Measurements from ENCODE around the gene PIP4K2C. TPM values are rescaled to one million over a fixed set of nuclear protein-coding genes. Genes with fewer than 3 reads are reported as not detected.

PIP4K2C gene
- total RNA-seq, 1 experiment from 2014 or later, result 37.1 TPM

DNA sequence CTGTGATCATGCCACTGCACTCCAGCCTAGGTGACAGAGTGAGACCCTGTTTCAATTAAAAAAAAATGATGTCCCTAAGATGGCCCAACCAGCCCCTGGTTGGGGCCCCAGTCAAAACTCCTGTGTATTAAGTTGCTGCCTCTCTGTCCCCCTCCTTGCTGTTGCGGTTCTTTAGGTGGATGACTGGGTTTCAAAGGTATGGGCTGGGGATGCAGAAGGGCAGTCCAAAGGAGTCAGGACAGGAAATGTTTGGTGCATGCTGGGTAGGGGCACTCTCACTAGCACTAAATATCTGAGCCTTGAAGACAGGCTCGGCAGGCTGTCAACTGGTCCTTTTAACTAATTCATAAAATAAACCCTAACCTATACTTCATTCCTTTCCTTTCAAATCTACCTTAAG is 12.0 kb upstream of the PIP4K2C start:
- H3K9me3 Mint-ChIP-seq, result no peaks in the 10 kb centered on the region
- Histone ChIP-seq H2BK15ac (ENCODE audit: low read depth, low read length) (no peak overlapping the region), H3K4me2 (ENCODE audit: insufficient read depth, insufficient read length, low read length) (no peak overlapping the region), H3K9ac (ENCODE audit: extremely low read depth, insufficient read length, low read length) (no peak overlapping the region), H3T11ph (ENCODE audit: low read length) (no peak overlapping the region), H4K8ac (replicated peaks; ENCODE audit: insufficient read length, low read depth, low read length) (no peak overlapping the region), H2AK5ac (ENCODE audit: insufficient read length, low read length) (no peak overlapping the region), H3K79me1 (ENCODE audit: insufficient read depth, low read depth, low read length, poor library complexity, severe bottlenecking) (no peaks in the 10 kb centered on the region), H3K4me1 (ENCODE audit: insufficient read depth, low read length) (no peaks in the 10 kb centered on the region), H3K27me3 (ENCODE audit: insufficient read depth, low read length) (no peaks in the 10 kb centered on the region), H3K23me2 (ENCODE audit: insufficient read length, low read depth, low read length, poor library complexity, severe bottlenecking) (no peaks in the 10 kb centered on the region), H3K4ac (ENCODE audit: low read depth, low read length) (no peak overlapping the region), H2BK120ac (ENCODE audit: low read depth, low read length, poor library complexity, severe bottlenecking) (no peak overlapping the region), H3K56ac (ENCODE audit: insufficient read length, low read depth, low read length) (no peak overlapping the region), H3K79me2 (ENCODE audit: insufficient read depth, low read length) (0 out of 2 replicates have a peak, but pooled peaks cover 2% of the 10 kb centered on the region), H3K23ac (ENCODE audit: insufficient read length, low read depth, low read length) (no peak overlapping the region), H4K91ac (ENCODE audit: insufficient read length, low read depth, low read length) (no peak overlapping the region), H2BK20ac (ENCODE audit: low read depth, low read length, poor library complexity, severe bottlenecking) (no peak overlapping the region), H2BK5ac (ENCODE audit: insufficient read length, low read length) (no peak overlapping the region), H3K27ac (ENCODE audit: insufficient read length, low read depth, low read length) (no peak overlapping the region), H2AFZ (ENCODE audit: low read length) (no peak overlapping the region), H3K14ac (ENCODE audit: insufficient read depth, low read length) (no peak overlapping the region), H2BK12ac (ENCODE audit: insufficient read length, low read depth, low read length) (no peak overlapping the region), H4K20me1 (ENCODE audit: control insufficient read depth, insufficient read depth, insufficient read length) (no peaks in the 10 kb centered on the region), H3K18ac (ENCODE audit: insufficient read length, low read depth, low read length) (no peak overlapping the region), H4K5ac (ENCODE audit: insufficient read length, low read depth, low read length) (no peak overlapping the region), H3K9me3 (ENCODE audit: control insufficient read depth, low read depth, low read length) (no peaks in the 10 kb centered on the region)
- peaks cover 0 to 2% of the 10 kb centered on the region in 2 experiments; a peak in 1 of 4 replicates for H3K4me1 Mint-ChIP-seq
- H3K4me3 Mint-ChIP-seq, result no peak overlapping the region
- no peaks in the 10 kb centered on the region for H3K27me3 Mint-ChIP-seq (ENCODE audit: low read depth)
- no CpG with 5 or more reads among the region's 2 CpGs for WGBS (ENCODE audit: extremely low coverage, insufficient read length, low lambda C conversion rate)
- H3K27ac Mint-ChIP-seq, result no peak overlapping the region
- H3K36me3 Mint-ChIP-seq (ENCODE audit: insufficient read depth in 1 of 3, low read depth in 3 of 3), result peaks cover 40 to 79% (median 59%) of the 10 kb centered on the region in 3 experiments; a peak in 6 of 7 replicates
- TF ChIP-seq, protein P1, sequence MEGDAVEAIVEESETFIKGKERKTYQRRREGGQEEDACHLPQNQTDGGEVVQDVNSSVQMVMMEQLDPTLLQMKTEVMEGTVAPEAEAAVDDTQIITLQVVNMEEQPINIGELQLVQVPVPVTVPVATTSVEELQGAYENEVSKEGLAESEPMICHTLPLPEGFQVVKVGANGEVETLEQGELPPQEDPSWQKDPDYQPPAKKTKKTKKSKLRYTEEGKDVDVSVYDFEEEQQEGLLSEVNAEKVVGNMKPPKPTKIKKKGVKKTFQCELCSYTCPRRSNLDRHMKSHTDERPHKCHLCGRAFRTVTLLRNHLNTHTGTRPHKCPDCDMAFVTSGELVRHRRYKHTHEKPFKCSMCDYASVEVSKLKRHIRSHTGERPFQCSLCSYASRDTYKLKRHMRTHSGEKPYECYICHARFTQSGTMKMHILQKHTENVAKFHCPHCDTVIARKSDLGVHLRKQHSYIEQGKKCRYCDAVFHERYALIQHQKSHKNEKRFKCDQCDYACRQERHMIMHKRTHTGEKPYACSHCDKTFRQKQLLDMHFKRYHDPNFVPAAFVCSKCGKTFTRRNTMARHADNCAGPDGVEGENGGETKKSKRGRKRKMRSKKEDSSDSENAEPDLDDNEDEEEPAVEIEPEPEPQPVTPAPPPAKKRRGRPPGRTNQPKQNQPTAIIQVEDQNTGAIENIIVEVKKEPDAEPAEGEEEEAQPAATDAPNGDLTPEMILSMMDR (conservative IDR thresholded peaks at IDR 0.05), result no peak
- no peak for DNase-seq

Measured in H9 (cell line).